GM12875 (cell line): Measurements from ENCODE around the gene MZF1.
"Not testable (repeated sequence)": the region's sequence is repeated elsewhere in the genome, so short reads cannot be mapped to it uniquely, and the experiment has no call there.

Experiments
- H3K4me3 ChIP-seq: one replicate; pipeline ENCODE4 v1.5.1; 2011; ENCODE audit warnings: low read depth, low read length, control low read depth
- CTCF ChIP-seq: IDR thresholded peaks from 2 replicates; pipeline ENCODE4 v1.5.1; 2011; ENCODE audit warnings: low read depth, mild to moderate bottlenecking, control low read depth, inconsistent platforms, low read length, moderate library complexity, borderline replicate concordance; ENCODE audit not compliant: insufficient read depth

The MZF1 gene

GRCh38 chr19:58545286-58546018 lies 27.7 kb downstream of the MZF1 start:
- TF ChIP-seq CTCF, result no peak
- H3K4me3 ChIP-seq, result peak overlapping the region; percentile 99

- H3K4me3 ChIP-seq, result peak overlapping the region; percentile 99
- TF ChIP-seq CTCF, result no peak
These were observed 28.4 kb downstream of the MZF1 start for GRCh38 chr19:58544591-58545285.

GRCh38 chr19:58543826-58544590 lies 29.1 kb downstream of the MZF1 start, which contains the start of gene TRIM28:
Gene TRIM28, plus strand, starts transcription at chr19:58544064. Its CDS starts 694 bp downstream, at chr19:58544758.
- TF ChIP-seq CTCF, result no peak

GRCh38 chr19:58542641-58543372 lies 30.3 kb downstream of the MZF1 start:
- not testable (repeated sequence) for H3K4me3 ChIP-seq

More at GRCh38 chr19:58543826-58544590, 29.1 kb downstream of the MZF1 start, which contains the start of gene TRIM28:
- peak within 1 kb of the TSS; percentile 99 for H3K4me3 ChIP-seq

- H3K4me3 ChIP-seq, result not testable (repeated sequence)
These were observed 34.0 kb downstream of the MZF1 start for GRCh38 chr19:58539169-58539559.

- H3K4me3 ChIP-seq, result peak overlapping the region; percentile 58
- TF ChIP-seq CTCF, result no peak
These were observed 34.6 kb downstream of the MZF1 start for GRCh38 chr19:58538257-58539168.
